ENCODE results near the gene CDRT4.

Gene CDRT4

GRCh38 chr17:15494821-15495220 lies 27.4 kb upstream of the CDRT4 start:
- DNase-seq (ENCODE audit: low read depth): no peak
- no peak for TF ChIP-seq CTCF (IDR thresholded peaks at IDR 0.05; ENCODE audit: control insufficient read depth, extremely low read depth, insufficient read depth)
- H3K4me3 ChIP-seq (ENCODE audit: low read depth, low read length): no peak overlapping the region

- no peak for TF ChIP-seq CTCF (IDR thresholded peaks at IDR 0.05; ENCODE audit: control insufficient read depth, extremely low read depth, insufficient read depth)
- no peak for DNase-seq (ENCODE audit: low read depth)
- no peak overlapping the region for H3K4me3 ChIP-seq (ENCODE audit: low read depth, low read length)
Measured at GRCh38 chr17:15493693-15494035, 26.2 kb upstream of the CDRT4 start.

- H3K4me3 ChIP-seq (ENCODE audit: low read depth, low read length): no peak overlapping the region
- no peak for DNase-seq (ENCODE audit: low read depth)
- no peak for TF ChIP-seq CTCF (IDR thresholded peaks at IDR 0.05; ENCODE audit: control insufficient read depth, extremely low read depth, insufficient read depth)
Measured at GRCh38 chr17:15492791-15493692, 25.6 kb upstream of the CDRT4 start.

- no peak for DNase-seq (ENCODE audit: low read depth)
- no peak for TF ChIP-seq CTCF (IDR thresholded peaks at IDR 0.05; ENCODE audit: control insufficient read depth, extremely low read depth, insufficient read depth)
- no peak overlapping the region for H3K4me3 ChIP-seq (ENCODE audit: low read depth, low read length)
Measured at GRCh38 chr17:15492186-15492585, 24.8 kb upstream of the CDRT4 start.

- no peak overlapping the region for H3K4me3 ChIP-seq (ENCODE audit: low read depth, low read length)
- DNase-seq (ENCODE audit: low read depth): no peak
- TF ChIP-seq CTCF (IDR thresholded peaks at IDR 0.05; ENCODE audit: control insufficient read depth, extremely low read depth, insufficient read depth): no peak
Measured at GRCh38 chr17:15490634-15491261, 23.3 kb upstream of the CDRT4 start.

- no peak overlapping the region for H3K4me3 ChIP-seq (ENCODE audit: low read depth, low read length)
- no peak for DNase-seq (ENCODE audit: low read depth)
- no peak for TF ChIP-seq CTCF (IDR thresholded peaks at IDR 0.05; ENCODE audit: control insufficient read depth, extremely low read depth, insufficient read depth)
Measured at GRCh38 chr17:15488557-15488956, 21.1 kb upstream of the CDRT4 start.
